Activated T-cell treated with anti-CD3 and anti-CD28 coated beads for 4 hours (primary cell): ENCODE measurements around the gene RPS6KA2.

ENCODE experiments used
- DNase-seq: peaks from one replicate; pipeline ENCODE4 v3.0.0-alpha.2; 2020

RPS6KA2 gene

GRCh38 chr6:166477647-166478365, 149.2 kb downstream of the RPS6KA2 start:
- no peak for DNase-seq

- DNase-seq: no peak
These were observed 150.3 kb downstream of the RPS6KA2 start for GRCh38 chr6:166476634-166477215.

GRCh38 chr6:166476061-166476591, 150.9 kb downstream of the RPS6KA2 start:
- no peak for DNase-seq

- no peak for DNase-seq
These were observed 152.1 kb downstream of the RPS6KA2 start for GRCh38 chr6:166474721-166475565.

- DNase-seq: no peak
These were observed 153.0 kb downstream of the RPS6KA2 start for GRCh38 chr6:166473886-166474571.

GRCh38 chr6:166472636-166473035, 154.4 kb downstream of the RPS6KA2 start:
- DNase-seq: no peak

GRCh38 chr6:166471797-166472260, 155.2 kb downstream of the RPS6KA2 start:
- no peak for DNase-seq

- DNase-seq: no peak
These were observed 156.1 kb downstream of the RPS6KA2 start for GRCh38 chr6:166470863-166471410.

- no peak for DNase-seq
These were observed 156.8 kb downstream of the RPS6KA2 start for GRCh38 chr6:166470029-166470862.

- DNase-seq: no peak
These were observed 157.6 kb downstream of the RPS6KA2 start for GRCh38 chr6:166469426-166469961.

GRCh38 chr6:166467436-166468000, 159.5 kb downstream of the RPS6KA2 start:
- DNase-seq: no peak

GRCh38 chr6:166466178-166467122, 160.6 kb downstream of the RPS6KA2 start:
- no peak for DNase-seq

GRCh38 chr6:166465671-166466087, 161.4 kb downstream of the RPS6KA2 start:
- no peak for DNase-seq

GRCh38 chr6:166465003-166465399, 162.1 kb downstream of the RPS6KA2 start:
- DNase-seq: no peak

- DNase-seq: no peak
These were observed 162.7 kb downstream of the RPS6KA2 start for GRCh38 chr6:166464068-166465002.

- no peak for DNase-seq
These were observed 163.5 kb downstream of the RPS6KA2 start for GRCh38 chr6:166463359-166464067.

- DNase-seq: no peak
These were observed 164.5 kb downstream of the RPS6KA2 start for GRCh38 chr6:166462461-166463135.
